Kidney (tissue), 14 donors: Measurements from ENCODE around the gene ESPN. TPM values are rescaled to one million over a fixed set of nuclear protein-coding genes. Genes with fewer than 3 reads are reported as not detected.

Source experiments
- DNase-seq, 5 donors: peaks; one replicate each; pipeline ENCODE4 v3.0.0-alpha.2; 2013 to 2020
- FAIRE-seq: peaks from 2 replicates; lab custom pipeline; 2012; peaks lifted over from hg19 to GRCh38; lab: Jason Lieb, UNC
- H3K27ac ChIP-seq, 2 donors: one replicate each; pipeline ENCODE4 v1.7.0; 2013; ENCODE audit warnings: low read depth in 2 of 2, low read length in 2 of 2, inconsistent platforms in 1 of 2
- H3K27me3 ChIP-seq: one replicate; pipeline ENCODE4 v1.7.1; 2013; ENCODE audit warnings: low read length, inconsistent platforms; ENCODE audit not compliant: control insufficient read depth, insufficient read depth
- H3K36me3 ChIP-seq, 3 donors: one replicate each; pipeline versions ENCODE4 v1.7.0 to v1.7.1; 2013; ENCODE audit warnings: low read length in 3 of 3, control low read depth in 1 of 3, inconsistent platforms in 1 of 3; ENCODE audit not compliant: insufficient read depth in 3 of 3, control insufficient read depth in 2 of 3
- H3K4me1 ChIP-seq, 3 donors: one replicate each; pipeline versions ENCODE4 v1.7.0 to v1.7.1; 2013; ENCODE audit warnings: low read length in 3 of 3, inconsistent platforms in 1 of 3, low read depth in 1 of 3; ENCODE audit not compliant: control insufficient read depth in 2 of 3, insufficient read depth in 2 of 3
- H3K4me3 ChIP-seq, 3 donors: one replicate each; pipeline versions ENCODE4 v1.7.0 to v1.8.1; 2013; ENCODE audit warnings: low read length in 3 of 3, control low read depth in 1 of 3, inconsistent platforms in 1 of 3
- H3K9ac ChIP-seq, 3 donors: one replicate each; pipeline versions ENCODE4 v1.7.0 to v1.7.1; 2013; ENCODE audit warnings: low read length in 3 of 3, control low read depth in 1 of 3, inconsistent platforms in 1 of 3
- H3K9me3 ChIP-seq, 3 donors: one replicate each; pipeline versions ENCODE4 v1.7.0 to v1.7.1; 2013; ENCODE audit warnings: low read length in 3 of 3, control low read depth in 1 of 3, inconsistent platforms in 1 of 3; ENCODE audit not compliant: control insufficient read depth in 2 of 3, insufficient read depth in 1 of 3
- intact Hi-C: fragments of 100-400 bp; cut with DNase I; formaldehyde crosslinking; loops from one replicate; pipeline ENCODE4 v1.11.1; 2022
- polyA plus RNA-seq: library from polyadenylated mRNA; stranded (reverse); fragments of 350-450 nt; fragmentation: Illumina TruSeq; extraction: RNeasy Lipid Tissue Mini Kit (QIAGEN cat#74804); gene quantifications from one replicate; pipeline ENCODE4 v1.2.3, GENCODE V29; 2014; ENCODE audit warnings: low read depth, low replicate concordance; ENCODE audit not compliant: insufficient read depth
- total RNA-seq: library from RNA; stranded (reverse); fragmentation: NEBNext Ultra II Directional; extraction: Animal tissue kit (Norgen Biotek cat#: 25700); gene quantifications from one replicate; pipeline ENCODE4 v1.2.1, GENCODE V29; 2021
- TF ChIP-seq, protein P1 (sequence below): IDR thresholded peaks from 3 replicates; pipeline ENCODE4 v1.5.1; 2012; ENCODE audit warnings: mild to moderate bottlenecking, moderate library complexity, borderline replicate concordance; ENCODE audit not compliant: insufficient read depth; ENCODE audit errors: extremely low read depth
- donor health status: control.
- donor health status: control.
- donor health status: control.
- donor health status: control.
- donor health status: control.
- donor health status: DM: yes; HTN: yes; CAD: no.
- donor health status: Normal renal cell carcinoma (clear cell type).

Gene ESPN
- total and polyA plus RNA-seq, 2 donors from 2014 or later: 14.2 to 112 TPM

DNA sequence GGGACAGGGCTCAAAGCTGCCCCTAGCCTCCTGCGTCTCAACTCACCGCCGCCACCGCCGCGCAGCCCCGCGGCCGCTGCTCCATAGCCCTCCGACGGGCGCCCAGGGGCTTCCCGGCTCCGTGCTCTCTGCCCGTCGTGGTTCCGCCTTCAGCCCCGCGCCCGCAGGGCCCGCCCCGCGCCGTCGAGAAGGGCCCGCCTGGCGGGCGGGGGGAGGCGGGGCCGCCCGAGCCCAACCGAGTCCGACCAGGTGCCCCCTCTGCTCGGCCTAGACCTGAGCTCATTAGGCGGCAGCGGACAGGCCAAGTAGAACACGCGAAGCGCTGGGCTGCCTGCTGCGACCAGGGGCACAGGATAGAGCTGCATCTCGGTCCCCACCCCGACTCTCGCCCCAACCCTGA is 41.4 kb downstream of the ESPN start, which contains the start of gene TNFRSF25:
TNFRSF25 (minus strand) TSS at position 151 of the 400 bp plus-strand sequence; CDS start at position 85, 66 bp downstream.
- H3K4me1 ChIP-seq: no peaks in the 10 kb centered on the region
- intact Hi-C loops: no loop called here
- DNase-seq (peak in 2 of 5 donors; percentile 48 to 64), FAIRE-seq (no peak)
- H3K27me3 ChIP-seq: no peaks in the 10 kb centered on the region
- TF ChIP-seq, protein P1, sequence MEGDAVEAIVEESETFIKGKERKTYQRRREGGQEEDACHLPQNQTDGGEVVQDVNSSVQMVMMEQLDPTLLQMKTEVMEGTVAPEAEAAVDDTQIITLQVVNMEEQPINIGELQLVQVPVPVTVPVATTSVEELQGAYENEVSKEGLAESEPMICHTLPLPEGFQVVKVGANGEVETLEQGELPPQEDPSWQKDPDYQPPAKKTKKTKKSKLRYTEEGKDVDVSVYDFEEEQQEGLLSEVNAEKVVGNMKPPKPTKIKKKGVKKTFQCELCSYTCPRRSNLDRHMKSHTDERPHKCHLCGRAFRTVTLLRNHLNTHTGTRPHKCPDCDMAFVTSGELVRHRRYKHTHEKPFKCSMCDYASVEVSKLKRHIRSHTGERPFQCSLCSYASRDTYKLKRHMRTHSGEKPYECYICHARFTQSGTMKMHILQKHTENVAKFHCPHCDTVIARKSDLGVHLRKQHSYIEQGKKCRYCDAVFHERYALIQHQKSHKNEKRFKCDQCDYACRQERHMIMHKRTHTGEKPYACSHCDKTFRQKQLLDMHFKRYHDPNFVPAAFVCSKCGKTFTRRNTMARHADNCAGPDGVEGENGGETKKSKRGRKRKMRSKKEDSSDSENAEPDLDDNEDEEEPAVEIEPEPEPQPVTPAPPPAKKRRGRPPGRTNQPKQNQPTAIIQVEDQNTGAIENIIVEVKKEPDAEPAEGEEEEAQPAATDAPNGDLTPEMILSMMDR: no peak
- no peak within 1 kb of the TSS for H3K27ac ChIP-seq
- no peak within 1 kb of the TSS for H3K9ac ChIP-seq
- no peaks in the 10 kb centered on the region for H3K36me3 ChIP-seq
- no peaks in the 10 kb centered on the region for H3K9me3 ChIP-seq
- H3K4me3 ChIP-seq: no peak within 1 kb of the TSS

DNA sequence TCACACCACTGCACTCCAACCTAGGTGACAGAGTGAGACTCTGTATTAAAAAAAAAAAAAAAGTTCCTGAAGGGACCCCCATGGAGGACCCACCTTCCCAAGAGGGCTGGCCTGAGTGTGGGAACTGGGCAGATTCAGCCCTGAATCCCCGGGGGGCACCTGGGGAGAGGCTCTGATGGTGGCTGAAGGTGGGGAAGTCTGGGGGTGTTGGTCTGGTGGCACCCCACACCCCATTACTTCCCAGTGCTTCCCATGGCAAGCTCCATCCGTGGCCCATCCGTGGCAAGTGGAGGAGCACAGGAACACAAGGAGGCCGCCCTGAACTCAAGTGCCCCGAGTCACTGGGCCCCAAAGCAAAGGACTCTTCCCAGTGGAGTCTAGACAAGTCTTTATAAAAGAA is 42.2 kb downstream of the ESPN start:
- TF ChIP-seq, protein P1: no peak
- Histone ChIP-seq H3K4me1 (no peaks in the 10 kb centered on the region), H3K9ac (no peak overlapping the region), H3K36me3 (no peaks in the 10 kb centered on the region), H3K4me3 (no peak overlapping the region), H3K27ac (no peak overlapping the region), H3K27me3 (no peaks in the 10 kb centered on the region), H3K9me3 (no peaks in the 10 kb centered on the region)
- FAIRE-seq (no peak), DNase-seq (no peak)
- intact Hi-C loops: no loop called here

DNA sequence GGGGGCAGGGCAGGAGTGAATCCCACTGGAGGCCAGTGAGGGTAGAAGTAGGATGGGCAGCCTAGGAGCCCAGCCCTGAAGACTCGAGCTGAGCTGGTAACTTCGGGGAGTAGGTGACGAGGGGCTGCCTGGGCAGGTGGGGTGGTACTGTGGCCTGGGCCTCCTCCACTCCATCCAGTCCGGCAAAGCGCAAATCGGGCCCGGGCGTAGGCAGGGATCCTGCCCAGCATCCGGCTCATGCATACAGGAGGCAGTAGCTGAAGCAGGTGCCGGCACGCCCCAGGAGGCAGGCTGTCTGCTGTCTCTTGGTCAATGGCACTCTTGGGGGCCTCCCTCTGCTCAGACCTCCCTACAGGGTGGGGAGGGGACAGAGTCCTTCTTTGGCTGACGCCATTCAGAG is 42.6 kb downstream of the ESPN start:
- Histone ChIP-seq H3K36me3 (no peaks in the 10 kb centered on the region), H3K4me1 (no peaks in the 10 kb centered on the region), H3K4me3 (no peak overlapping the region), H3K27me3 (no peaks in the 10 kb centered on the region), H3K27ac (no peak overlapping the region), H3K9ac (no peak overlapping the region), H3K9me3 (no peaks in the 10 kb centered on the region)
- intact Hi-C loops: no loop called here
- FAIRE-seq (no peak), DNase-seq (peak in 1 of 5 donors; percentile 65)
- TF ChIP-seq, protein P1: no peak
